ENCODE measurements around the gene CRB3. TPM values are rescaled to one million over a fixed set of nuclear protein-coding genes. Genes with fewer than 3 reads are reported as not detected.

CRB3 gene
- total and polyA plus RNA-seq, 2 experiments from 2014 or later, result 11.8 to 44.4 TPM

- Mint-ChIP-seq H3K36me3 (ENCODE audit: low read depth) (peaks cover under 1% of the 10 kb centered on the region; the same call in 2 of the 3 replicates), H3K9me3 (peaks cover 8% of the 10 kb centered on the region), H3K4me1 (peaks cover 3% of the 10 kb centered on the region), H3K4me3 (no peak overlapping the region), H3K27ac (no peak overlapping the region), H3K27me3 (ENCODE audit: insufficient read depth, low read depth, poor library complexity) (peaks cover 13% of the 10 kb centered on the region)
- DNase-seq (ENCODE audit: low spot score) (no peak), ATAC-seq (no peak)
- Histone ChIP-seq H2AFZ (no peak overlapping the region), H3K4me1 (ENCODE audit: insufficient read depth) (no peaks in the 10 kb centered on the region), H4K20me1 (replicated peaks; ENCODE audit: insufficient read depth) (no peaks in the 10 kb centered on the region), H3K4me3 (no peak overlapping the region), H3K9me2 (ENCODE audit: insufficient read depth) (no peaks in the 10 kb centered on the region), H3K4me2 (no peak overlapping the region), H3K79me2 (replicated peaks; ENCODE audit: insufficient read depth) (no peaks in the 10 kb centered on the region), H3K36me3 (ENCODE audit: insufficient read depth) (no peaks in the 10 kb centered on the region), H3K27ac (ENCODE audit: low read depth) (no peak overlapping the region), H3K27me3 (ENCODE audit: insufficient read depth) (no peaks in the 10 kb centered on the region), H3F3A (replicated peaks; ENCODE audit: low read depth) (no peaks in the 10 kb centered on the region)
- TF ChIP-seq EZH2phosphoT487 (IDR thresholded peaks at IDR 0.05; ENCODE audit: unreplicated experiment) (no peak), ZNF331 (CRISPR knock-in tag; IDR thresholded peaks at IDR 0.05; ENCODE audit: low read depth) (no peak), EZH2 (IDR thresholded peaks at IDR 0.05; ENCODE audit: low read depth, unreplicated experiment) (no peak), POLR2AphosphoS5 (IDR thresholded peaks at IDR 0.05; ENCODE audit: low read depth) (no peak), NANOG (IDR thresholded peaks at IDR 0.05; ENCODE audit: borderline replicate concordance) (no peak), JUNB (IDR thresholded peaks at IDR 0.05; ENCODE audit: unreplicated experiment) (no peak), STAT1 (IDR thresholded peaks at IDR 0.05; ENCODE audit: unreplicated experiment) (no peak), REST (IDR thresholded peaks at IDR 0.05; ENCODE audit: unreplicated experiment) (no peak), CTCF (conservative IDR thresholded peaks at IDR 0.05; ENCODE audit: low read depth in 2 of 2) (no peak), ZNF114 (CRISPR knock-in tag; IDR thresholded peaks at IDR 0.05) (no peak), ZNF462 (CRISPR knock-in tag; IDR thresholded peaks at IDR 0.05) (no peak), CREB1 (CRISPR knock-in tag; IDR thresholded peaks at IDR 0.05; ENCODE audit: low read depth) (no peak), ETS1 (IDR thresholded peaks at IDR 0.05) (no peak)
Observed at GRCh38 chr19:6514926-6515544, 51.0 kb downstream of the CRB3 start.

Data from GM23338 (cell line).